Type B pancreatic cell (in vitro differentiated cells): Measurements from ENCODE around the gene GRIK4. TPM values are rescaled to one million over a fixed set of nuclear protein-coding genes. Genes with fewer than 3 reads are reported as not detected.
A peak's percentile ranks its signal among the peaks of the same experiment; 100 is the strongest.

Source experiments
- DNase-seq: peaks from one replicate; pipeline ENCODE4 v3.0.0; 2021; ENCODE audit warnings: mixed read lengths; ENCODE audit not compliant: unreplicated experiment; ENCODE audit errors: extremely low spot score
- H3K27ac Mint-ChIP-seq: 2 replicates; pipeline ENCODE4 v1.8.0; 2021; ENCODE audit warnings: mild to moderate bottlenecking, mixed read lengths
- H3K27me3 Mint-ChIP-seq: 2 replicates; pipeline ENCODE4 v1.8.0; 2021; ENCODE audit warnings: mixed read lengths
- H3K36me3 Mint-ChIP-seq: 2 replicates; pipeline ENCODE4 v1.8.0; 2021; ENCODE audit warnings: mixed read lengths
- H3K4me1 Mint-ChIP-seq: one replicate; pipeline ENCODE4 v1.8.0; 2021; ENCODE audit warnings: mixed read lengths; ENCODE audit not compliant: unreplicated experiment
- H3K4me3 Mint-ChIP-seq: 2 replicates; pipeline ENCODE4 v1.8.0; 2021; ENCODE audit warnings: mild to moderate bottlenecking, mixed read lengths
- H3K9me3 Mint-ChIP-seq: 2 replicates; pipeline ENCODE4 v1.8.0; 2021; ENCODE audit warnings: mixed read lengths
- CTCF ChIP-seq: fragments of 200-600 bp; sonication (generic); conservative IDR thresholded peaks from 2 replicates; pipeline ENCODE4 v1.5.0; 2021; ENCODE audit warnings: antibody characterized with exemption, mild to moderate bottlenecking
- long read RNA-seq: library from polyadenylated mRNA; unstranded; transcript quantifications from one replicate; pipeline ENCODE4 v2.0.0, GENCODE V29; 2020
- total RNA-seq: library from RNA; stranded (reverse); gene quantifications from 2 replicates; pipeline ENCODE4 v1.2.1, GENCODE V29; 2021; ENCODE audit warnings: low replicate concordance

GRIK4 gene
- 0.17 and 0.72 TPM in 2 replicates for total RNA-seq
- long read RNA-seq: 0 reads

GRCh38 chr11:120511116-120511819 lies at the start of gene GRIK4:
Gene GRIK4, plus strand, starts transcription at chr11:120511748. Its CDS starts 148,571 bp downstream, at chr11:120660319.
- TF ChIP-seq CTCF: peak; percentile 95
- H3K4me3 Mint-ChIP-seq: peak within 1 kb of the TSS; percentile 70
- H3K4me1 Mint-ChIP-seq: peaks cover 6% of the 10 kb centered on the region
- no peak within 1 kb of the TSS for H3K27ac Mint-ChIP-seq
- H3K9me3 Mint-ChIP-seq: no peaks in the 10 kb centered on the region
- H3K36me3 Mint-ChIP-seq: no peaks in the 10 kb centered on the region
- peak; percentile 93 for DNase-seq
- peaks cover 72% of the 10 kb centered on the region for H3K27me3 Mint-ChIP-seq

GRCh38 chr11:120462825-120463224 lies 48.7 kb upstream of the GRIK4 start:
- Mint-ChIP-seq H3K4me1 (no peaks in the 10 kb centered on the region), H3K4me3 (no peak overlapping the region), H3K36me3 (peaks cover 47% of the 10 kb centered on the region), H3K27ac (no peak overlapping the region), H3K9me3 (no peaks in the 10 kb centered on the region), H3K27me3 (no peaks in the 10 kb centered on the region)
- TF ChIP-seq CTCF: no peak
- DNase-seq: no peak

- DNase-seq: no peak
- TF ChIP-seq CTCF: no peak
- Mint-ChIP-seq H3K27ac (peak overlapping the region; percentile 60), H3K9me3 (no peaks in the 10 kb centered on the region), H3K36me3 (peaks cover 41% of the 10 kb centered on the region), H3K4me1 (no peaks in the 10 kb centered on the region), H3K4me3 (no peak overlapping the region), H3K27me3 (no peaks in the 10 kb centered on the region)
Observed at GRCh38 chr11:120465921-120466534, 45.5 kb upstream of the GRIK4 start.

GRCh38 chr11:120467627-120468026 lies 43.9 kb upstream of the GRIK4 start:
- peaks cover 42% of the 10 kb centered on the region for H3K36me3 Mint-ChIP-seq
- TF ChIP-seq CTCF: no peak
- H3K4me1 Mint-ChIP-seq: no peaks in the 10 kb centered on the region
- no peak overlapping the region for H3K27ac Mint-ChIP-seq
- H3K9me3 Mint-ChIP-seq: no peaks in the 10 kb centered on the region
- no peak for DNase-seq
- H3K4me3 Mint-ChIP-seq: no peak overlapping the region
- H3K27me3 Mint-ChIP-seq: no peaks in the 10 kb centered on the region

- H3K27ac Mint-ChIP-seq: no peak overlapping the region
- no peaks in the 10 kb centered on the region for H3K4me1 Mint-ChIP-seq
- no peaks in the 10 kb centered on the region for H3K27me3 Mint-ChIP-seq
- no peak for DNase-seq
- no peak overlapping the region for H3K4me3 Mint-ChIP-seq
- peaks cover 44% of the 10 kb centered on the region for H3K36me3 Mint-ChIP-seq
- TF ChIP-seq CTCF: no peak
- no peaks in the 10 kb centered on the region for H3K9me3 Mint-ChIP-seq
Observed at GRCh38 chr11:120471131-120471530, 40.4 kb upstream of the GRIK4 start.
